GM13977 (cell line): ENCODE results near the gene DDAH1.
"Not testable (repeated sequence)": the region's sequence is repeated elsewhere in the genome, so short reads cannot be mapped to it uniquely, and the experiment has no call there.

Source experiments
- DNase-seq: peaks from one replicate; pipeline ENCODE4 v3.0.0; 2012; ENCODE audit warnings: low spot score
- in situ Hi-C: fragments of 300-500 bp; cut with MboI; formaldehyde crosslinking; loops from one replicate; pipeline ENCODE4 v1.12.0; 2022; ENCODE audit warnings: low sequenced_read_pairs, low pct_unique_long_range_greater_than_20kb, mixed read lengths, inconsistent platforms; ENCODE audit not compliant: unreplicated experiment
- TF ChIP-seq, protein P1 (sequence below): IDR thresholded peaks from 2 replicates; pipeline ENCODE4 v1.5.1; 2012; ENCODE audit warnings: mild to moderate bottlenecking, control low read depth; ENCODE audit not compliant: insufficient read depth; ENCODE audit errors: extremely low read depth, missing control alignments

The DDAH1 gene

DNA sequence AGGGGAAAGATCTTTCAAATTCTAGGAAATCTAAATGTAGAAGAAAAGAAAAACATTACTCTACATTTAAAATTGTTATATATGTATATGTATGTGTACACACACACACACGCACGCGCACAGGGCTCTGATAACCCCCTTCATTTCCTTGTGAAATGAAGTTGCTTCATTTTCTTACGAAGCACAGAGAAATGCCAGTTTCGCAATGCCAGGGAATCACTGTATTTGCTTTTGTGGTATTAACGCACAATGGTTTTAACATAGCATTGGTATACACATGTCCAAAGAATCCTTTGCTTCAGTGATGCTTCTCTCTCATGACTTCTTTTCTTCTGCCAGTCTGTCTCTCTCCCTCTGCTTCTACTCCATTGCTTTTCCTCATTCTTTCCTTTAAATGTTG lies 8.4 kb upstream of the DDAH1 start:
- in situ Hi-C loops = no loop called here
- DNase-seq = no peak
- TF ChIP-seq, protein P1, sequence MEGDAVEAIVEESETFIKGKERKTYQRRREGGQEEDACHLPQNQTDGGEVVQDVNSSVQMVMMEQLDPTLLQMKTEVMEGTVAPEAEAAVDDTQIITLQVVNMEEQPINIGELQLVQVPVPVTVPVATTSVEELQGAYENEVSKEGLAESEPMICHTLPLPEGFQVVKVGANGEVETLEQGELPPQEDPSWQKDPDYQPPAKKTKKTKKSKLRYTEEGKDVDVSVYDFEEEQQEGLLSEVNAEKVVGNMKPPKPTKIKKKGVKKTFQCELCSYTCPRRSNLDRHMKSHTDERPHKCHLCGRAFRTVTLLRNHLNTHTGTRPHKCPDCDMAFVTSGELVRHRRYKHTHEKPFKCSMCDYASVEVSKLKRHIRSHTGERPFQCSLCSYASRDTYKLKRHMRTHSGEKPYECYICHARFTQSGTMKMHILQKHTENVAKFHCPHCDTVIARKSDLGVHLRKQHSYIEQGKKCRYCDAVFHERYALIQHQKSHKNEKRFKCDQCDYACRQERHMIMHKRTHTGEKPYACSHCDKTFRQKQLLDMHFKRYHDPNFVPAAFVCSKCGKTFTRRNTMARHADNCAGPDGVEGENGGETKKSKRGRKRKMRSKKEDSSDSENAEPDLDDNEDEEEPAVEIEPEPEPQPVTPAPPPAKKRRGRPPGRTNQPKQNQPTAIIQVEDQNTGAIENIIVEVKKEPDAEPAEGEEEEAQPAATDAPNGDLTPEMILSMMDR = no peak

DNA sequence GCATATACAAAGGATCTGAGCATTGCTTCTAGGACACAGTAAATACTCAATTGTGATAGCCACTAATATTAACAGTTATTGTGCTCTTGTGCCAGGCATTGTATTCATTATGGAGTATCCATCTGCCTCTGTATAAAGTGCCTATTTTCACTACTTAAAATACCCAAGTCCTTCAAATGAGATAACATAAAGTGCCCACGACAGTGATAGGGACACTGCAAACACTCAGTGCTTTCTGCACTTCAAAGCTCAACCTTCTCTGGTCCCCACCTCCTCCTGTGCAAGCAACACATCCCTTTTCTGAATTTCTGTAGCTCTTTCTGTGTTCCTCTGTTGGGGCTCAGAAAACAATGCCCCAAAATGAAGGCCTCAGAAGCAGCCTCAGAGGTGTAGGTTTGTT lies 6.6 kb upstream of the DDAH1 start:
- no peak for DNase-seq
- in situ Hi-C loops = no loop called here

DNA sequence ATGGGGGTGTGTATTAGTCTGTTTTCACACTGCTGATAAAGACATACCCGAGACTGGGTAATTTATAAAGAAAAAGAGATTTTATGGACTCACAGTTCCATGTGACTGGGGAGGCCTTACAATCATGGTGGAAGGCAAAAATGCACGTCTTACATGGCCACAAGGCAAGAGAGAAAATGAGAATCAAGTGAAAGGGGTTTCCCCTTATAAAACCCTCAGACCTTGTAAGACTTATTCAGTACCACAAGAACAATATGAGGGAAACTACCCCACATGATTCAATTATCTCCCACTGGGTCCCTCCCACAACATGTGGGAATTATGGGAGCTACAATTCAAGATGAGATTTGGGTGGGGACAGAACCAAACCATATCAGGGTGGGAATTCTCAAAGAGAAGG lies 5.2 kb upstream of the DDAH1 start:
- DNase-seq, in situ Hi-C loops: not testable (repeated sequence)

More for the DNA sequence above, 6.6 kb upstream of the DDAH1 start:
- TF ChIP-seq, protein P1 = no peak

DNA sequence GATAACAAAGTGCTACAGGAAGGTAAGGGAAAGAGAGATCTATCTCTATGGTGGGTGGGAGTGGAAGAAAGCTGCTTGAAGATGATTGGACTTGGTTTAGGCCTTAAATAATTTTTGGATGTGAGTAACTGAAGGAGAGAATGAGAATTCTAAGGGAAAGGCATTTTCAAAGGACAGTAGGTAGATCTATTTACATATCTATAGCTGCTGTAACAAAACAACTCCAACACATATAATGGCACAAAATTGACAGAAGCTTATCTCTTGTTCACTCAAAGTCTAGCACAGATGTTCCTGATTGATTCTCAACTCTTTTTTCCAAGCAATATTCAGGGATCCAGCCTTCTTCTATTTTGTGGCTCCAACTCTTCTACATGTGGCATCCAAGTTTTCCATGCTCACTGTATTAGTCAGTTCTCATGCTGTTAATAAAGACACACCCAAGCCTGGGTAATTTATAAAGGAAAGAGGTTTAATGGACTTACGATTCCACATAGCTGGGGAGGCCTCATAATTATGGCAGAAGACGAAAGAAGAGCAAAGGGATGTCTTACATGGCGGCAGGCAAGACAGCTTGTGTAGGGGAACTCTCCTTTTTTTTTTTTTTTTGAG lies 3.1 kb upstream of the DDAH1 start:
- TF ChIP-seq, protein P1 = no peak
- no peak for DNase-seq
- in situ Hi-C loops = no loop called here

DNA sequence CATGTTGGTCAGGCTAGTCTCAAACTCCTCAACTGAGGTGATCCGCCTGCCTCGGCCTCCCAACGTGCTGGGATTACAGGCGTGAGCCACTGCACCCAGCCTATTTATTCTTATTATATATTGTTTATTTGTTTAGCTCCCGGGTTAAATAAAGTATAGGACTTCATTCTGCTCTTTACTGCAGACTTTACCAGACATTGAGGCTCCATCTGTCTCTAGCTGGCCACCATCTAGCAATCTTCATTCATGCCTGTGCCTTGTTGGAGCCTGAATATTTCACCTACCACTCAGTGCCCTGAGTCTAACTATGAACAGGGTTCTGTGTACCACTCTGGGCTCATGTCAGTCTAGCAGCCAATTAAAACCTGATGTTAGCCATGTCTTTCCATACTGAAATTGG lies 2.1 kb upstream of the DDAH1 start:
- in situ Hi-C loops = no loop called here
- TF ChIP-seq, protein P1 = no peak

DNA sequence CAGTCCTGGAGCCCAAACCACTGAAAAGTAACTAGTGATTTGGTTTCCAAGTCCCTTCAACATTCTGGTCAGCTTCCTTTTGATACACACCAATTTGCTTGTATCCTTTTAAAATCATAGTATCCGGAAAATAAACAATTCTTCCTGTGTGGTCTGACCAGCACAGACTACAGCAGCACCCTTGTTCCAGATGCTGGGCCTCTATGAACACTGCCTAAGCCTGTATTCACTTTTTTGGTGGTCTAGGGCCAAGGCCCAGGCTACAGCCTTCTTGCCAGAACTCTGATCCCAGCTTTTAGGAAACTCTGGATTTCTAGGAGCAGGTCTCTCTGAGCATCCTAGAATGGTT lies 801 bp upstream of the DDAH1 start:
- in situ Hi-C loops = no loop called here
- DNase-seq = no peak
- TF ChIP-seq, protein P1 = no peak

More for the DNA sequence above, 2.1 kb upstream of the DDAH1 start:
- DNase-seq = no peak

DNA sequence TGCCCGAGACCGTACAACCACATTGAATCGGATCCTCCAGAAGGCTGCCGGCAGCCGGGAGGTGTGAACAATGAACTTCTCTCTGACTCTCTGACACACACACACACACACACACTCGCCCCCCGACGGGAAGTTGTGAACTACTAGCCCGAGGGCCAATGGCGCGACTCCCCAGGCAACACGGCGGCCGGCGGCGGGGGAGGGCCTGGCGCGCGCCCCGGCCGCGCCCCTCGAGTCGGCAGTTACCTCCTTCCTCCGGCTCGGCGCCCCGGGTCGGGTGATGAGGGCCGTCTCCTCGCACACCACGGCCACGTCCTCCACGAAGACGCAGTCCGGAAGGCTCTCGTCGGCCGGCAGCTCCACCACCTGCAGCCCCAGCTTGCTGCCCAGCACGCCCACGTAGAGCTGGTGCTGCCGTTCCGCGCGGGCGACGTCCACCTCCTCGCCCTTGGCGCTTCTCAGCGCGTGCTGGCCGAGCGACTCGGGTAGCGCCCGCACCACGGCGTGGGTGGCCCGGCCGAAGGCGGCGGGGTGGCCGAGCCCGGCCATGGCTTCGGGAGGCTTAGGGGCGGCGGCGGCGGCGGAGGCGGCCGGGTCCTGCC lies 361 bp downstream of the DDAH1 start:
- TF ChIP-seq, protein P1 = no peak
- in situ Hi-C loops = no loop called here
- peak; percentile 71 for DNase-seq
